HG02623 (cell line): Measurements from ENCODE around the gene SLC4A8.

ENCODE experiments used
- ATAC-seq: cut with Tn5 transposase; IDR thresholded peaks from one replicate; pipeline ENCODE4 v1.9.1; 2021; ENCODE audit warnings: moderate library complexity; ENCODE audit not compliant: unreplicated experiment

The SLC4A8 gene

DNA sequence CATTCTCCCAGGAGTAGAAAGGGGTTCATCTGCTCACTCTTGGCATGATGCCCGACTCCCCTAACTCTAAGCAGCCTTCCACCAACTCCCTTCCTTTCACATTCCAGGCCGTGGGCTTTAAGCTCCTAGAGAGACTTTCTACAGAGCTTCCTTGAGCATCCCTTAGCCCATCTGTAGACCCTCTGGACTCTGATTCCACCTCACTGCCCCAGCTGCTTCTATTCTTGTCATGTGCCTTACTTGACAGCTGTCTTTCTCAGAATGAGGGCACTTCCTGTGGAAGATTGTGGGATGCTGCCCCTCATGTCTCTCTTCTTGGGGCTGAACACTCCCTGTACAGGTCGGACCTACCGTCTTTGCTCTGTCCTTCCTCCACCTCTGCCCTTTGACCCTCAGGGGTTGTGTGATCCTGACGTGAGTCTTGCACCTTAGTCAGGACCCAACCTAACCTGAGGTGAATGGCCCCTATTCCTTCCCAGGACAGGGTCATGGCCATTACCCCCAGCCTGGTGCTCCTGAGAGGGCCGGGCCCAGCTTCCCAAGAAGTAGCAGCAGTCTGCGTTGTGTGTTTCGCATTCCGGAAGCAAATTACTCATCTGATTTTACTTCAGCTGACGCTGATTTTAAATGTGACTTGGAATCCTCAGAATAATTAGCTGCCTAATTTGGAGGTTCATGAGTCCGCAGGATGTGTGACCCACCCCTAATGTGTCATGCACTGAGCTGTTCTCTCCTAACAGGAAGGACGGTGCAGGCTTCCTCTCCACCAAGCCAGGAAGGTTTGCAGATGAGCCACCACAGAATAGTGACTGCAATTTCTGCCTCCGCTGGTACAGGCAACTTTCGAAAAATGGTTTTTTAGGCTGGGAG is 30.7 kb upstream of the SLC4A8 start:
- ATAC-seq = no peak

DNA sequence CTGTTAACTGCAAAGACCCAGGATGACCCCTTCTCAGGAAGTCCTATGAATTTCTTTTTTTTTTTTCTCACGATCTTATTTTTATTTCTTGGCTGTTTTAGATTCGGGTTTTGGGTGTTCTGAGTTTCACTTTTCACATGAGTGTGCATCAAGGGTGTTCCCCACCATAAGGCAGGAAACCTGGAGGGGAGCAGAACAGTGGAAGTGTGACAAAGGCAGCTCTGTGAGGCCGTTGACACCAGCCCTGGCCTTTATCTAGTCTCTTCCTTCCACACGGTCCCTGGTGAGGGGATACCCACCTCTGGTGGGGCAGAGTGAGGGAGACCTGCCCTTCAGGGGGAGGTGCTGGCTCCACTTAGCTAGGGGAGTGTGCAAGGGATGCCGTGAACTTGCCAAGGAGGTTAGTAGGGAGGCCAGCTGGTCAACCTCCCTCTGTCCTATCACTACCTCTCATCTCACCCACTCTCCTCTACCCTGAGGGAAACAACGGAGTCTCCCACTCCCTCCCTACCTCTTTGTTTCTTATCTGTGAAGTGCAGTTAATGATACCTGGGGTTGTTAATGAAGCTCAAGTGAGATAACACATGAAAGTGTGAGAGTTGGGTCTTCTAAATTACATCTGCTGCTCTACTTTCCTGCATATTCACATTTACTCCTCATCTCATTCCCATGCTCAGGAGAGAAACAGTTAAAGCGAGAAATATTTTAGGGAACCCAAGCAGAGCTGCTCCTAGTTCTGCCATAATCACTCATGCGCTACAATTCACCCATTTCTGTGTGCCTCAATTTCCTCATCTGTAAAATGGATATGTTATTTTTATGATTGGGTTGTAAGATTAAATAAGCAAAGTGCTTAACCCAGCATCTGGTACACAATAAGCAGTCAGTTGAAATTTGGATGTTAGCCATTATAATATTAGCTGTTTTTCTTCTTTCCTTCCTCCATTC is 29.1 kb upstream of the SLC4A8 start:
- peak; percentile 39 for ATAC-seq

DNA sequence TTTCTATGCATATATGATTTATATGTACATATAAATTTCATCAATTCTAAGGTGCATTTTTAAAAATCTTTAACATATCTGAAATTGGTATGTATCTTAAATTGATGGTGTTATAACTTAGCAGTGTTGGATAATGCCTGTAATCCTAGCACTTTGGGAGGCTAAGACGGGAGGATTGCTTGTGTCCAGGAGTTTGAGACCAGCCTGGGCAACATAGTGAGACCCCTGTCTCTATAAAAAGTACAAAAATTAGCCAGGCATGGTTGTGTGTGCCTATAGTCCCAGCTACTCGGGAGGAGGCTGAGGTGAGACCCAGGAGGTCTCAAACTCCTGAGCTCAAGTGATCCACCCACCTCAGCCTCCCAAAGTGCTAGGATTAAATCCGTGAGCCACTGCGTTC is 27.0 kb upstream of the SLC4A8 start:
- ATAC-seq = no peak

DNA sequence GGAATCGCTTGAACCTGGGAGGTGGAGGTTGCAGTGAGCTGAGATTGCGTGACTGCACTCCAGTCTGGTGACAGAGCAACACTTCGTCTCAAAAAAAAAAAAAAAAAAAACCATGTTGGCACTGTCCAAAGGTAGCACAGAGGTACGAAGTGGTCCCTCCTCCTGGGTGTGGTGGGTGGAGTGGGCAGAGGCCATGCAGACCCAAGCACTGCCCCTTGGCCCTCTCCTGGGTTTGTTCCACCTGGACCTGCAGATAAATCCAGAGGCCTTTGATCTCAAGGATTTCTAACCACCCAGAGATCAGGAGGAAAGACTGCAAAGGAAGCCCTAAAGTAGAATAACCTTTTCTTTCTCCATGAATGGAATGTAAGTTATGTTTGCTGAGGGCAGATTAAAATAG is 24.7 kb upstream of the SLC4A8 start:
- no peak for ATAC-seq

DNA sequence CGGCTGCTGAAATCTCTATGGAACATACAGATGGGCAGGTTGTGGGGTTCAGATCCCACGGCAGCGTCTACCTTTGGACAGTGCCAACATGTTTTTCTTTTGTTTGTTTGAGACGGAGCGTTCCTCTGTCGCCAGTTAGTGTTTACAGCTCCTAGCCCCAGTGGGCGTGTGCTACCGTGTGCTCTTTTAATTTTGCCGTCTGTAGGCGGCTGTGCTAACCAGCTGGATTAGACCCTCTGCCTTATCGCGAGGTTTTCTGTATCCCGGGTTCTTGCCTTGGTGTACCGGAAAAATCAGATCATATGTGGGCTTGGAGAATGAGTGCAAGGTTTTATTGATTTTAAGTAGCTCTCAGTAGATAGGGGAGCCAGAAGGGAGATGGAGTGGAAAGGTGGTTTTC is 23.6 kb upstream of the SLC4A8 start:
- ATAC-seq = no peak

DNA sequence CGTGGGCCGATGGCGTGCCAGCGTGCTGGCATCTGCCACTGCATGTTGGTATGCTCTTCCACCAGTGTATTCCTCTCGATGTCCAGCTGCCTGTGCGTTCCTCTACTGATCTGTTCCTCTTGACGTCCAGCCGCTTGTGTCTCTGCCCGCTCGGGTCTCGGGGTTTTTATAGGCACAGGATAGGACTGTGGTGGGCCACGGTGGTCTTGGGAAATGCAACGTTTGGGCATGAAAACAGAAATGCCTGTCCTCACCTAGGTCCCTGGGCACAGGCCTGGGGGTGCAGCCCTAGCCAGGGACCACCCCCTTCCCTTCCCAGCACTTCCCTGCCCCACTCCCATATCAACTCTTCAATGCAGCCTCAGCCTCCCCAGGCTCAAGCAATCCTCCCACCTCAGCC is 23.1 kb upstream of the SLC4A8 start:
- no peak for ATAC-seq

DNA sequence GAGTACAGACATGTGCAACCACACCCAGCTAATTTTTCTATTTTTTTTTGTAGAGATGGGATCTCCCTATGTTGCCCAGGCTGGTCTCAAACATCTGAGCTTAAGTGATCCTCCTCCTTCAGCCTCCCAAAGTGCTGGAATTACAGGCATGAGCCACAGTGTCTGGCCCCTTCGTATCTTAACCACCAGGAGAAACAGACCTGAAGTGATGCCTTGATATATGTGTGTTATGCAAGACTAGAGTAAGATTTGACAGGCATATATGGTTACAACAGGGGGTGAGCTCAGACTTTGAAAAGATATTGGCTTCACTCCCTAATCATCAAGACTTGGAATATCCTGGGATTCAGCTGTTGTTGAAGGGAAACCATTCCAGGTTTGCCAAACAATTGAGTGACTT is 22.7 kb upstream of the SLC4A8 start:
- ATAC-seq = no peak

DNA sequence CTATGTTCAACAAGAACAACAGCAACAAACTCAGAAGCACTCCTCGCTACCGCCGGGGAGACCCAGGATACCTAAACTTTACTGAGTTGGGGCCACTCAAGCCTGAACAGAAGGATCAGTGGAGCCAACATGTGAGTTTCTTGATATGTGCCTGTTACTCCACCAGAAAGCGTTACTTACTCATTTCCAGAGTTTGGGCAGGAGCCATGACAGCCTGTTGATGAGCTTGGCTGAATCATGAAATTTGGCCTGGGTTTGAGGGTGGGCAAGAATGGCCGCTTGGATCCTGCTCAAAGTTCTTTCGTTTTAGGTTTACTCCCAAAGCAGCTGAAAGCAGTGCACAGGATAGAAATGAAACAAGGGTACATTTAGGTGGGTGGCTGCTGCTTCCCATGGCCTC is 21.5 kb upstream of the SLC4A8 start:
- ATAC-seq = no peak

DNA sequence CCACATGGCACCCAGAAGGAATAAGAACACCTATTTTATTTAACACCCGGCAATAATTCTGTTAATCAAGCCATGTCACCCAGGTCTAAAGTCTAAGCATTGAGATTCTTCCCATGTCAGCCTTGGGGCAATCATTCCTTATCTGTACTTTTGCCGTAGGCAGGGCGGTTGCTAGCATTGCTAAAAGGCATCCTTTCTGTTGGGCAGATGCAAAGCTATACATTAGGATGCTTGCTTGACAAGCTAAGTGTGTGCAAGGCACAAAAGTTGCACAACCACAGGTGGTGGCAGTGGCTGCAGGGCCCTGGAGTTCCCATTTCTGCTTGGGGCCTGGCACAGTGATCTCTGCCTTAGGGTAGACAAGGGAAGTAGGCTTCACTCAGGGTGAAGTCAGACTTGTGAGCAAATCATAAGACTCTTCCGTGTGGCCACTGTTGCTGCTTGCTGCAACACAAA is 20.9 kb upstream of the SLC4A8 start:
- no peak for ATAC-seq

DNA sequence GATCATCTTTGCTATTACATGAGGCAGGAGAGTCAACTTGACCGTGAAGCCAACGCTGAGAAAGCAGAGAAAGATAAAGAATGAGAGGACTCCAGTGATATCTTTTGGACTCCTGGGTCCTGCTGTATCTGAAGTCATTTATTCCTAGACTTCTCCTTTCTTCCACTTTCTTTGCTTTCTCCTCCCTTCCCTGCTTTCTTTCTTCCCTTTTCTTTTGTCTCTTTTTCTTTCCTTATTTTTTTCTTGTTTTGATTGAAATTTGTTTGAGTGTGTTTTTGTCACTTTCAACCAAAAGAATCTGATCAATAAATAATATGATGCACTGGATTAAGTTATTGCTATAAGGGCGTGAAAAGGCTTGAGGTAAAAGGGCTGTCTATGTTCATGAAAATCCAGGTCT is 20.0 kb upstream of the SLC4A8 start:
- no peak for ATAC-seq

DNA sequence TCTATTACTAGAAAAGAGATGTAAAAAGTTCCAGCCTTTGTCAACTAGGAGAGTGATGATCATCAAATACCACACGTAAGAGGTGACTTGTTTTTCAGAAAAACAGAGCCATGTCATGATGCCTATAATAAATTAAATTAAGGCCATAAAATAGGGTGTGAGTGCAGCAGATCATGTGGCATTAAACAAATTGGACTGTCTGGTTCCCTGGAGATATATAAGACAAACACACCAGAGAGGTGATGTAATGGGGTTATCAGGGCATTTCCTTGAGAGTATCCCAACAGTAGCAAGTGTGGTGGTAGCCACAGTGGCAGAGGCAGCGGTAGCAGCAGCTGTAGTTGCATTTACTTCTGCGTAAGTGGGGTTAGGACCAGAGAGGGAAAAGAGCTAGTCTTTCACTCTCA is 18.8 kb upstream of the SLC4A8 start:
- ATAC-seq = no peak

DNA sequence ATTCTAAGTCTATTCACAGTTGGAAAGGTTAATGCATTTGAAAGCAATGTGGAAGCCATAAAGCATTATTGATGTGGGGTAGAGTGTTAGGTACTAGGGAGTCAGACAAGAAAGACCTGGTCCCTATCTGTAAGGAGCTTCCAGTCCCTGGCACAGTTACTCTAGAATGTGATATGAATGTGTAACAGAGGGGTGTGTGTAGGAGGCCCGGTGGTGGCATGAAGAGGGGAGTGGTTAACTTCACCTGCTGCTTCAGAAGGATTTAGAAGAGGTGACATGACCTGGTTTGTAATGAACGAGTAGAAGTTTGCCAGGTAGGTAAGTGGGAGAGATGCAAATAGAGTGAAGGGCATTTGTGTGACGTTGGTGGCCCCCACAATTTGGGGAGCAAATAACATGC is 18.3 kb upstream of the SLC4A8 start:
- ATAC-seq = no peak

DNA sequence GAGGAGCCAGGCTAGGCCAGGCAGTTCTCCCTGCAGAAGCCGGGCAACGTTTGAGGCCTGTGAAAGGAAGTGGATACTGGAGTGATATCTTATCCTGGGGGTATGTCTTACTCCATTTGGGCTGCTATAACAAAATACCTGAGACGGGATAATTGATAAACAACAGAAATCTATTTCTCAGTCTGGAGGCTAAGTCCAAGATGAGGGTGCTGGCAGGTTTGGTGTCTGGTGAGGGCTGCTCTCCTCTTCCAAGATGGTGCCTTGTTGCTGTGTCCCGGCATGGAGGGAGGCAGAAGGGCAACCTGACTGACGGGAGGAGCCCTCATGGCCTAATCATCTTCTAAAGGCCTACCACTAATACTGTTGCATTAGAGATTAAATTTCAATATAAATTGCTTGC is 17.8 kb upstream of the SLC4A8 start:
- ATAC-seq = no peak

DNA sequence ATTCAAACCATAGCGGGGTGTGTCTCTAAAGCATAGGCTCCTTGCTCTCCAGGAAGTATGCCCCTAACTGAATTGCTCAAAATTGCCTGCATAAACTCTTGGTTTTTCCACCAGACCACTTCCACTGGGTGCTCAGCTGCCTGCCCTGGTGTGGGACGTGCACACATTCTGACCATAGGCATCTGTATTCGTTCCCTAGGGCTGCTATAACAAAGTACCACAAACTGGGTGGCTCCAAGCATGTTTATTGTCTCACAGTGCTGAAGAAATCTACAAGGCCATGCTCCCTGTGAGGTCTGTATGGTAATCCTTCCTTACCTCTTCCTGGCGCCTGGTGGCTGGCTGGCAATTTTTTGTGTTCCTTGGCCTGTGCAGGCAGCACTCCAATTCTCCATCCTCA is 17.0 kb upstream of the SLC4A8 start:
- ATAC-seq = no peak

DNA sequence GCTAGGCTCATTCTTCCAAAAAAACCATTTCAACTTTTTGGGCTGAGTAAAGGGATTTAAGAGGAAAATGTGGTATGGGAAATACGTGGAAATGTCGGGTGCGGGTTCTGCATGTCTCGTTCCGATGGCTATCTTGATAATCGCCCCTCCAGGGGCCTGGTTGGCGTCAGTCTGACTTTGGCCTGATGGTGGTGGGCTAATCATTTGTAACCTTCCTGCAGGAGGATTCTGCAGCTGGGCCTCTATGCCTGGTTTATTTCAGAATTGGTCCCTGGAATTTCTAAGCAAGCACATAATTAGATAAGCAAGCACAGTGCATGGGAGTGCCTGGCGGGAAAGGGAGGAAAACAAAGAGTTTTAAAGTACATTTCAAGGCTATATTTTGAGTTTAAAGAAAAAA is 14.8 kb upstream of the SLC4A8 start:
- no peak for ATAC-seq

DNA sequence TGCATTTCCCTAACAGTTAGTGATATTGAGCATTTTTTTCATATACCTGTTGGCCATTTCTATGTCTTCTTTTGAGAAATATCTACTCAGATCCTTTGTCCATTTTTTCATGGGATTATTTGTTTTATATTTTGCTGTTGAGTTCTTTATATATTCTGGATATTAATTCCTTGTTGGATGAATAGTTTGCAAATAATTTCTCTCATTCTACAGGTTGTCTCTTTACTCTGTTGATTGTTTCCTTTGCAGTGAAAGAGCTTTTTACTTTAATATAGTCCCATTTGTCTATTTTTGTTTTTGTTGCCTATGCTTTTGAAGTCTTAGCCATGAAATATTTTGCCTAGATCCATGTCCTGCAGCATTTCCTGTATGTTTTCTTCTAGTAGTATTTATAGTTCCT is 11.5 kb upstream of the SLC4A8 start:
- ATAC-seq = no peak

DNA sequence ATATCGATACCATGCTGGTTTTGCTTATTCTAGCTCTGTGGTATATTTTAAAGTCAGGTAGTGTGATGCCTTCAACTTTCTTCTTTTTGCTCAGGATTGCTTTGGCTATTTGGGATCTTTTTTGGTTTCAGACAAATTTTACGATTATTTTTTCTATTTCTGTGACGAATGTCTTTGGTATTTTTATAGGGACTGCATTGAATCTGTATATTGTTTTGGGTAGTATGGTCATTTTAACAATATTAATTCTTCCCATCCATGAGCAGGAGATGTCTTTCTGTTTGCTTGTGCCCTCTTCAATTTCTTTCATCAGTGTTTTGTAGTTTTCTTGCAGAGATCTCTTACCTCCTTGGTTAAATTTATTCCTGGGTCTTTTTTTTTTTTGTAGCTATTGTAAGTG is 10.8 kb upstream of the SLC4A8 start:
- no peak for ATAC-seq

DNA sequence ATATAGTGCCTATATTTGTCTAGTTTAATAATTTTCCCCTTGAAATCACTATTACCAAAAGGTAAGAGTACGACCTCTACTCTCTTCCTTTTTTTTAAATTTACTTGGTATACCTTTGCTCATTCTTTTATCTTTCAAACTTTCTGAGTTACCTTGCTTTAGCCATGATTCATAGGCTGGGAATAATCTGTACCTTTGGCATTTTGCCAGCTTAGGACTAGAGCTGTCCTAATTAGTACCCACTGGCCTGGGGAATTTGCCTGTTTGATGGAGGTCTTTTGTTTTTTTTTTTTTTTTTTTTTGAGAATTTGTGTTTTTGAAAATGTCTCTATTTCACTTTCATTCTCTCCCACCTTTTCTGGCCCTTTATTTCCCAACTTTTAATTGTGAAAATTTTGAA is 8.7 kb upstream of the SLC4A8 start:
- no peak for ATAC-seq

DNA sequence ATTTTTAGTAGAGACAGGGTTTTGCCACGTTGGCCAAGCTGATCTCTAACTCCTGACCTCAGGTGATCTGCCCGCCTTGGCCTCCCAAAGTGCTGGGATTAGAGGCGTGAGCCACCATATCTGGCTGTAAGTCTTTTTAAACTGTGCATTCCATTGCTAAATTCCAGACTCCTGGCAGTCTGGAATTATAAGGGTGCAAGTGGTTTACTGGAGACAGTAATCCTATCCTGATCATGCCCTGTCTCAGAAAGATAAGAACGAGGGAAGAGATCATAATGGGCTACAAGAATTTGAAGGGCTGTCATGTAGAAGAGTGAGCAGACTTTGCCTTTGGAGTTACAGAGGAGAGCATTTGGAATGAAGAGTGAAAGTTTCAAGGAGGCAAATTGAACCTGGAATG is 6.8 kb upstream of the SLC4A8 start:
- ATAC-seq = no peak

DNA sequence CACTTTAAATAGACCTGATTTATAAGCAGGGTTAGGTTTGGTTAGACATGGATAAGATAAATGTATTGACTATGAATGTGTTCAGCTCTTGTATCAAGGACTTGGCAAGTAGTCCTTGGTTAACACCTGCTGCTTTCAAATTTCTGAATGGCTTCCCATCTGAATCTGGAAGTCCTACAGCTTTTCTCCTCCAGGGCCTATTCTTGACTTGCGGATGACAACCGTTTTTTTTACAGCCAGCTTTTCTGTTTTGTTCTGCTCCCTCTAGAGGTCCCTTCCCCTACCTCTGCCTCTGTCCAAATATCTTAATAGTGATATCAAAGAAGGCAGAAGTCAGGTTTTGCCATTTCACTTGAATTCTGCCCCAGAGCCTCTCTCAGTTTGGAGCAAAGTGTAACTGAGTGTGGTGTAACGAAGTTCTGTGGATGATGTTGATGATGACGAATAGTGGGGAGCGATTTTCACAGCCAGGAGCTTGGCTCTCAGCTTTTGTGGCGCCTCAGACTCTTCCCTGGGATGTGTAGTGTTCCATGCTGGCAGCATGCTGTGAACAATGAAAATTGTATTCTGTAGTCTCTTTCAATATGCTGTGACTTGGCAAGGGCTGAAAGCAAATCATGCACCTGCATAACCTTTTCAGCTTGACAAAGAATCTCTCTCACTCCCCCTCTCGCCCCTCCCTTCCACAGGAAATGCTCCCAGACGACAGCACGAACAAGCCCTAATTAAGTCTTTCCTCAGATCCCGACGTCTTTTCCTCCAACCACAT is 5.0 kb upstream of the SLC4A8 start:
- ATAC-seq = no peak

DNA sequence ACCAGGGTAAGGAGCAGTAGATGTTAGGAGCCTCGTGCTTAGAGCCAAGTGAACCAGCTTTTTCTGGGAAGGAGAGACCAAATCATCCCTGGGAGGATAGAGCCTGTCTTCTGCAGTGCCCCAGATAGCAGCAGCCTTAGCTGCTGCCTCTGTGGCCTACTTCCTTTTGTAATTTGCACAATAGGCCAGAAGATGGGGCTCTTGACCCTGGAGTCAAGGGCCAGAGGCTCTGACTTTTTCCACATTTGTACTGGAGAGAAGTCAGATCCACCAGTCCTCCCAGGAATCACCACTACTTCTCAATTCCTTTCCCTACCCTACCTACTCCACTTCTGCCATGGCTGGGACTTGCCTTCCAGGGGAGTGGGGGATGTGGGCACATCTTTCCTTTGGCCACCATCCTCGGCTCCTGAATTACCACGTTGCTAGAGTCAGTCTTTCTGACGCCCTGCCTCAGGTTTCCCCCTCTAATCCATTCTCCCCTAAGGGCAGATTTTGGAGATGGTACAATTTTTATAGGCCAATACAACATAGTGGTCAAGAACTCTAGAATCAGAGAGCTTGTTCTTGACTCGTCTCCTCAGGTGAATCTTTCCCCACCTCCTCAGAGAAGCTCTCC is 3.3 kb upstream of the SLC4A8 start:
- no peak for ATAC-seq
